Thyroid gland (tissue), 4 donors: ENCODE data around the gene AP4S1.

Experiments
- CTCF ChIP-seq, 6 experiments: fragments of 200-600 bp in 3 of 6; fragments of 450-650 bp in 3 of 6; sonication (generic) in 3 of 6; IDR thresholded peaks; one replicate each; pipeline ENCODE4 v1.5.1; 2016 to 2019; ENCODE audit warnings: antibody characterized with exemption in 6 of 6, mild to moderate bottlenecking in 2 of 6, inconsistent platforms in 1 of 6, moderate library complexity in 1 of 6
- POLR2A ChIP-seq, 2 donors: fragments of 450-650 bp; IDR thresholded peaks; one replicate each; pipeline ENCODE4 v1.6.1; 2017; ENCODE audit warnings: antibody characterized with exemption in 2 of 2, mild to moderate bottlenecking in 2 of 2, moderate library complexity in 1 of 2

GRCh38 chr14:31075144-31075543 lies 49.7 kb downstream of the AP4S1 start:
- no peak for TF ChIP-seq CTCF (IDR thresholded peaks at IDR 0.05)
- no peak for TF ChIP-seq POLR2A (IDR thresholded peaks at IDR 0.05)
